GM11168 (cell line): Measurements from ENCODE around the gene MON2.

Source experiments
- in situ Hi-C: fragments of 300-500 bp; cut with MboI; formaldehyde crosslinking; loops from one replicate; pipeline ENCODE4 v1.12.0; 2022; ENCODE audit warnings: low sequenced_read_pairs; ENCODE audit not compliant: unreplicated experiment

The MON2 gene

DNA sequence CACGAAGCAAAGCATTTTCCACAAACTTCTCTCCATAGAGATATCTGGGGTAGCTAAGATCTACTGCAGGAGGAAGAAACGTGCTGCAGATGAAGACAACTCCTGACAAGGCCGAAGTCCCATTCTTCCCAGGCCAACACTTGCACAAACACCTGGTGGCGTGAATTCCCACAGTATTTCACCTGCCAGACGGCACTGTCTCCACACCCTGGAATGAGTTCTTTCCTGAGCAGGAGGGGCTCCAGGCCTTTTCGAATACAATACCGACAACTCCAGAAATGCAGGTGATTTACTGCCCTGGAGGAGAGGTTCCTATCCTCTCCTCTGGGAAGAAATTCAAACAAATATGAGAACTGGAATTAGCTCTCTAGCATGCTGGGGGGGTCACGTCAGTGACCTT is 179.9 kb downstream of the MON2 start:
- in situ Hi-C loops = no loop called here

GRCh38 chr12:62647586-62647985 is 181.0 kb downstream of the MON2 start:
- in situ Hi-C loops = no loop called here

- in situ Hi-C loops = no loop called here
Observed at GRCh38 chr12:62649412-62650138, 182.9 kb downstream of the MON2 start.
